ENCODE data around the gene ADORA1.

The ADORA1 gene

GRCh38 chr1:203189951-203190352 is 62.4 kb downstream of the ADORA1 start:
- no peak for DNase-seq

- DNase-seq = no peak
These were observed 63.4 kb downstream of the ADORA1 start for GRCh38 chr1:203190949-203191348.

- no peak for DNase-seq
These were observed 68.8 kb downstream of the ADORA1 start for GRCh38 chr1:203196371-203196770.

GRCh38 chr1:203197625-203198024 is 70.1 kb downstream of the ADORA1 start:
- no peak for DNase-seq

- DNase-seq = no peak
These were observed 71.5 kb downstream of the ADORA1 start for GRCh38 chr1:203199002-203199401.

- no peak for DNase-seq
These were observed 71.9 kb downstream of the ADORA1 start for GRCh38 chr1:203199481-203199815.

GRCh38 chr1:203199816-203200571 is 72.5 kb downstream of the ADORA1 start:
- DNase-seq = no peak

- no peak for DNase-seq
These were observed 73.4 kb downstream of the ADORA1 start for GRCh38 chr1:203200916-203201315.

- DNase-seq = no peak
These were observed 74.1 kb downstream of the ADORA1 start for GRCh38 chr1:203201516-203202205.

GRCh38 chr1:203202431-203203245 is 75.1 kb downstream of the ADORA1 start:
- DNase-seq = no peak

GRCh38 chr1:203204756-203205155 is 77.2 kb downstream of the ADORA1 start:
- DNase-seq = no peak

- DNase-seq = no peak
These were observed 78.7 kb downstream of the ADORA1 start for GRCh38 chr1:203206129-203206687.

GRCh38 chr1:203207751-203208150 is 80.2 kb downstream of the ADORA1 start:
- DNase-seq = no peak

- no peak for DNase-seq
These were observed 80.7 kb downstream of the ADORA1 start for GRCh38 chr1:203208181-203208580.

- no peak for DNase-seq
These were observed 82.8 kb downstream of the ADORA1 start for GRCh38 chr1:203210350-203210749.

- DNase-seq = no peak
These were observed 83.5 kb downstream of the ADORA1 start for GRCh38 chr1:203210988-203211387.

- DNase-seq = no peak
These were observed 84.3 kb downstream of the ADORA1 start for GRCh38 chr1:203211812-203212211.

GRCh38 chr1:203213126-203213525 is 85.6 kb downstream of the ADORA1 start:
- no peak for DNase-seq

- no peak for DNase-seq
These were observed 87.3 kb downstream of the ADORA1 start for GRCh38 chr1:203214871-203215270.

- DNase-seq = no peak
These were observed 88.0 kb downstream of the ADORA1 start for GRCh38 chr1:203215573-203215972.

GRCh38 chr1:203216274-203217138 is 89.0 kb downstream of the ADORA1 start:
- DNase-seq = peak; percentile 61
